Thoracic aorta (tissue), 2 donors: ENCODE results near the gene RBM8A. TPM values are rescaled to one million over a fixed set of nuclear protein-coding genes. Genes with fewer than 3 reads are reported as not detected.

ENCODE experiments used
- total RNA-seq, 2 donors: library from RNA; depleted of rRNA; stranded (reverse); fragments of >200 nt; gene quantifications; one replicate each; pipeline versions ENCODE4 v1.1.0 to v1.2.3, GENCODE V29; 2016

Gene RBM8A
- total RNA-seq, 2 donors from 2014 or later: 37.8 to 151 TPM

Other genes with a start within 250 kb of the RBM8A start
- gene PDZK1, start 220.1 kb downstream of the RBM8A start, total RNA-seq: 1 to 10 TPM; 1.3 to 7.4 TPM
- under 1 TPM in 1 of 2 donors, not detected in 1; 0.28 TPM for gene CD160, start 208.0 kb downstream of the RBM8A start, total RNA-seq
- gene RNF115, start 103.4 kb downstream of the RBM8A start, total RNA-seq: 10 to 100 TPM; 52.7 to 60.4 TPM
- 10 to 100 TPM; 23.4 to 42.9 TPM for gene POLR3C, start 103.3 kb downstream of the RBM8A start, total RNA-seq
- 10 to 100 TPM in 1 of 2 donors, 1 to 10 TPM in 1; 3.6 to 19.1 TPM for gene NUDT17, start 81.9 kb downstream of the RBM8A start, total RNA-seq
- 10 to 100 TPM; 34.4 to 60.1 TPM for gene PIAS3, start 68.4 kb downstream of the RBM8A start, total RNA-seq
- 10 to 100 TPM in 1 of 2 donors, 1 to 10 TPM in 1; 9.6 to 15.7 TPM for gene ANKRD35, start 41.6 kb downstream of the RBM8A start, total RNA-seq
- 100 to 1,000 TPM; 156 to 267 TPM for gene ITGA10, start 17.4 kb downstream of the RBM8A start, total RNA-seq
- gene PEX11B, start 8.8 kb downstream of the RBM8A start, total RNA-seq: 10 to 100 TPM; 21.7 to 25.3 TPM
- 10 to 100 TPM; 45.4 to 49.5 TPM for gene LIX1L, start 30.5 kb upstream of the RBM8A start, total RNA-seq
- gene ANKRD34A, start 37.1 kb upstream of the RBM8A start, total RNA-seq: 1 to 10 TPM; 1.1 TPM
- 10 to 100 TPM; 16.9 TPM for gene POLR3GL, start 37.2 kb upstream of the RBM8A start, total RNA-seq
- 100 to 1,000 TPM; 423 to 622 TPM for gene TXNIP, start 69.1 kb upstream of the RBM8A start, total RNA-seq
- gene HJV, start 94.3 kb upstream of the RBM8A start, total RNA-seq: not detected
- gene NBPF10, start 217.3 kb upstream of the RBM8A start, total RNA-seq: 1 to 10 TPM; 4.2 to 5.0 TPM